Measurements from ENCODE around the gene CLCN1. TPM values are rescaled to one million over a fixed set of nuclear protein-coding genes. Genes with fewer than 3 reads are reported as not detected.

Gene CLCN1
- total and polyA plus RNA-seq, 10 of the 15 experiments (the other 5 are each of a cell fraction or from before 2014, with no cell fraction given): 0.30 TPM; not detected in 9

- TF ChIP-seq NRF1 (conservative IDR thresholded peaks at IDR 0.05; ENCODE audit: low read depth, low read length): no peak
Measured at GRCh38 chr7:143354965-143355364, 39.1 kb downstream of the CLCN1 start (continued).

GRCh38 chr7:143355450-143356385 is 39.8 kb downstream of the CLCN1 start:
- H3K9me3 ChIP-seq (replicated peaks; ENCODE audit: control insufficient read depth, insufficient read depth, low read length): no peaks in the 10 kb centered on the region
- no peaks in the 10 kb centered on the region for H3K36me3 ChIP-seq (ENCODE audit: control insufficient read depth in 2 of 2, insufficient read depth in 2 of 2, low read length in 1 of 2)
- H3K4me3 ChIP-seq: no peak overlapping the region
- no peak for FAIRE-seq
- DNase-seq (ENCODE audit: low read depth, low spot score): no peak
- ChIA-PET CTCF (no interaction called here), POLR2A (interaction anchor here (0.5 to 0.6 kb wide), 2 partner anchors 25 to 116 kb away, joined by 3 to 6 read pairs; no protein-coding TSS in a partner anchor), RAD21 (ENCODE audit: unreplicated experiment) (no interaction called here), SMC1A (ENCODE audit: uncharacterized antibody, unreplicated experiment) (interaction anchor here (1.3 kb wide), 1 partner anchor 116 kb away, joined by 4 read pairs; no protein-coding TSS in a partner anchor)
- no peak for TF ChIP-seq CHD1 (IDR thresholded peaks at IDR 0.05; ENCODE audit: low read depth, low read length)
- TF ChIP-seq GATAD2B (conservative IDR thresholded peaks at IDR 0.05; ENCODE audit: low read depth): no peak
- peak; percentile 60; the same call in 1 of the 2 replicates for TF ChIP-seq ZBTB33 (IDR thresholded peaks at IDR 0.05)
- no peak for TF ChIP-seq SMARCA5 (IDR thresholded peaks at IDR 0.05)
- no peak overlapping the region for H3K9ac ChIP-seq (ENCODE audit: control insufficient read depth, insufficient read depth, low read length)
- BruUV-seq (replicated peaks): no TSS peak
- no peaks in the 10 kb centered on the region for H3K79me2 ChIP-seq (ENCODE audit: control insufficient read depth, insufficient read depth, low read length)
- H3K27ac ChIP-seq (ENCODE audit: control insufficient read depth, insufficient read depth): no peak overlapping the region
- H4K20me1 ChIP-seq (ENCODE audit: control insufficient read depth, insufficient read depth): no peaks in the 10 kb centered on the region
- peaks cover 4 to 10% of the 10 kb centered on the region in 2 experiments; a peak in 3 of 4 replicates for H3K27me3 ChIP-seq (replicated peaks in 1 of 2; ENCODE audit: control insufficient read depth in 2 of 2, insufficient read depth in 2 of 2, low read length in 1 of 2)
- WGBS (ENCODE audit: insufficient coverage, insufficient replicate concordance, low lambda C conversion rate, missing lambda C conversion rate): 51% methylated on average over 15 of the region's 16 CpGs
- no peaks in the 10 kb centered on the region for H3K4me1 ChIP-seq (ENCODE audit: control insufficient read depth, insufficient read depth, low read length)
- no peak for ATAC-seq
- in situ Hi-C loops (cut with MboI) (no loop called here), intact Hi-C loops (cut with micrococcal nuclease; ENCODE audit: unreplicated experiment) (no loop called here)
- H3K4me2 ChIP-seq (ENCODE audit: control insufficient read depth, insufficient read depth): no peak overlapping the region
- no peak overlapping the region for H2AFZ ChIP-seq (ENCODE audit: control insufficient read depth, low read depth, low read length)
